PC-9 (cell line): ENCODE results near the gene AOPEP. TPM values are rescaled to one million over a fixed set of nuclear protein-coding genes. Genes with fewer than 3 reads are reported as not detected.

Experiments
- BruUV-seq: library from RNA; stranded (reverse); fragments of 400-500 nt; replicated peaks from 2 replicates; lab custom pipeline; 2021; lab: Mats Ljungman, UMichigan
- CTCF ChIA-PET: fragments of 300-600 bp; sonication (Branson Sonifier 250); formaldehyde crosslinking; loops from one replicate; lab custom pipeline; 2022; ENCODE audit warnings: antibody characterized with exemption; lab: Charles Lee
- POLR2A ChIA-PET: fragments of 300-600 bp; sonication (Branson Sonifier 250); formaldehyde crosslinking; loops from one replicate; lab custom pipeline; 2022; ENCODE audit warnings: antibody characterized with exemption; ENCODE audit not compliant: unreplicated experiment; lab: Charles Lee
- DNase-seq, 2 experiments: peaks; one replicate each; pipeline versions ENCODE4 v3.0.0 to v3.0.0-alpha.2; 2015 to 2022; ENCODE audit warnings: mixed read lengths in 1 of 2
- H2AFZ ChIP-seq: fragments of 200-600 bp; sonication (generic); 2 replicates; pipeline ENCODE4 v1.8.1; 2017; ENCODE audit warnings: antibody characterized with exemption
- H3F3A ChIP-seq: fragments of 200-600 bp; sonication (generic); 2 replicates; pipeline ENCODE4 v1.8.1; 2017; ENCODE audit warnings: antibody characterized with exemption, mild to moderate bottlenecking, low read depth; ENCODE audit not compliant: insufficient read depth
- H3K27ac ChIP-seq: fragments of 200-600 bp; sonication (generic); 2 replicates; pipeline ENCODE4 v1.6.1; 2016; ENCODE audit warnings: mixed run types
- H3K27me3 ChIP-seq: fragments of 200-600 bp; sonication (generic); 2 replicates; pipeline ENCODE4 v1.6.1; 2016; ENCODE audit warnings: low read depth, mixed run types; ENCODE audit not compliant: insufficient read depth
- H3K36me3 ChIP-seq: fragments of 200-600 bp; sonication (generic); 2 replicates; pipeline ENCODE4 v1.6.1; 2016; ENCODE audit warnings: low read depth, mixed run types
- H3K4me1 ChIP-seq: fragments of 200-600 bp; sonication (generic); replicated peaks from 2 replicates; pipeline ENCODE4 v1.6.1; 2016; ENCODE audit warnings: mixed run types; ENCODE audit not compliant: insufficient read depth
- H3K4me2 ChIP-seq: fragments of 200-600 bp; sonication (generic); 2 replicates; pipeline ENCODE4 v1.6.1; 2017; ENCODE audit warnings: mixed run types
- H3K4me3 ChIP-seq: fragments of 200-600 bp; sonication (generic); 2 replicates; pipeline ENCODE4 v1.6.1; 2016; ENCODE audit warnings: mixed run types
- H3K79me2 ChIP-seq: fragments of 200-600 bp; sonication (generic); 2 replicates; pipeline ENCODE4 v1.6.1; 2017; ENCODE audit warnings: low read depth, mixed run types
- H3K9me2 ChIP-seq: fragments of 200-600 bp; sonication (generic); 2 replicates; pipeline ENCODE4 v1.8.1; 2017; ENCODE audit warnings: mild to moderate bottlenecking; ENCODE audit not compliant: insufficient read depth
- H3K9me3 ChIP-seq: fragments of 200-600 bp; sonication (generic); 2 replicates; pipeline ENCODE4 v1.8.1; 2016; ENCODE audit warnings: low read depth; ENCODE audit not compliant: insufficient read depth
- H4K20me1 ChIP-seq: fragments of 200-600 bp; sonication (generic); 2 replicates; pipeline ENCODE4 v1.8.1; 2017; ENCODE audit not compliant: insufficient read depth
- CTCF ChIP-seq: fragments of 200-600 bp; sonication (generic); conservative IDR thresholded peaks from 2 replicates; pipeline ENCODE4 v1.6.1; 2017; ENCODE audit warnings: mixed run types, antibody characterized with exemption, mild to moderate bottlenecking, moderate library complexity
- EZH2 ChIP-seq: fragments of 200-600 bp; sonication (generic); IDR thresholded peaks from 2 replicates; pipeline ENCODE4 v1.8.0; 2017; ENCODE audit warnings: antibody characterized with exemption, low read depth
- intact Hi-C: fragments of 100-400 bp; cut with micrococcal nuclease; formaldehyde crosslinking; loops from one replicate; pipeline ENCODE4 v1.10.0; 2022; ENCODE audit not compliant: unreplicated experiment
- total RNA-seq: library from RNA; stranded (reverse); gene quantifications from 2 replicates; pipeline ENCODE4 v1.2.3, GENCODE V29; 2021

Gene AOPEP
- total RNA-seq, 1 experiment from 2014 or later = 90.0 TPM

- peaks cover 67% of the 10 kb centered on the region for H3F3A ChIP-seq
- TF ChIP-seq EZH2 (no peak), CTCF (peak; percentile 41; the same call in 1 of the 2 replicates)
- H3K4me1 ChIP-seq = peaks cover 36% of the 10 kb centered on the region
- H4K20me1 ChIP-seq = peaks cover 17% of the 10 kb centered on the region
- BruUV-seq = no TSS peak
- no peak overlapping the region for H3K27ac ChIP-seq
- intact Hi-C loops = no loop called here
- H3K4me3 ChIP-seq = no peak overlapping the region
- ChIA-PET CTCF (interaction anchor here (0.7 kb wide), 1 partner anchor 270 kb away, joined by 3 read pairs; no protein-coding TSS in a partner anchor), POLR2A (no interaction called here)
- H3K9me3 ChIP-seq = no peaks in the 10 kb centered on the region
- DNase-seq = peak; percentile 45 to 47
- no peaks in the 10 kb centered on the region for H3K27me3 ChIP-seq
- peaks cover 13% of the 10 kb centered on the region for H3K79me2 ChIP-seq
- H2AFZ ChIP-seq = no peak overlapping the region
- no peaks in the 10 kb centered on the region for H3K9me2 ChIP-seq
- peaks cover 13% of the 10 kb centered on the region for H3K36me3 ChIP-seq
- H3K4me2 ChIP-seq = no peak overlapping the region
These were observed 361.3 kb downstream of the AOPEP start for GRCh38 chr9:95087659-95088242.

- H3K4me3 ChIP-seq = no peak overlapping the region
- peaks cover 45% of the 10 kb centered on the region for H3K4me1 ChIP-seq
- H3K79me2 ChIP-seq = peaks cover 20% of the 10 kb centered on the region
- no peak overlapping the region for H2AFZ ChIP-seq
- peaks cover 17% of the 10 kb centered on the region for H4K20me1 ChIP-seq
- no peaks in the 10 kb centered on the region for H3K9me2 ChIP-seq
- no peak overlapping the region for H3K27ac ChIP-seq
- H3F3A ChIP-seq = peaks cover 73% of the 10 kb centered on the region
- H3K27me3 ChIP-seq = no peaks in the 10 kb centered on the region
- no peaks in the 10 kb centered on the region for H3K9me3 ChIP-seq
- TF ChIP-seq EZH2 (no peak), CTCF (no peak)
- ChIA-PET POLR2A (no interaction called here), CTCF (interaction anchor here (0.7 kb wide), 1 partner anchor 269 kb away, joined by 3 read pairs; no protein-coding TSS in a partner anchor)
- no peak overlapping the region for H3K4me2 ChIP-seq
- no peak for DNase-seq
- H3K36me3 ChIP-seq = peaks cover 12% of the 10 kb centered on the region
- no TSS peak for BruUV-seq
- intact Hi-C loops = no loop called here
These were observed 362.1 kb downstream of the AOPEP start for GRCh38 chr9:95088421-95089161.

GRCh38 chr9:95089257-95090022 lies 362.9 kb downstream of the AOPEP start:
- Histone ChIP-seq H3K4me2 (peak overlapping the region; percentile 72; the same call in 1 of the 2 replicates), H3K27ac (peak overlapping the region; percentile 88), H3K4me1 (peaks cover 47% of the 10 kb centered on the region), H4K20me1 (peaks cover 17% of the 10 kb centered on the region), H3K9me3 (no peaks in the 10 kb centered on the region), H3F3A (peaks cover 73% of the 10 kb centered on the region), H3K9me2 (no peaks in the 10 kb centered on the region), H3K79me2 (peaks cover 18% of the 10 kb centered on the region), H2AFZ (no peak overlapping the region), H3K4me3 (no peak overlapping the region), H3K27me3 (no peaks in the 10 kb centered on the region), H3K36me3 (peaks cover 4% of the 10 kb centered on the region)
- DNase-seq = no peak
- CTCF ChIA-PET = no interaction called here
- POLR2A ChIA-PET = interaction anchor here (0.8 kb wide), 1 partner anchor 176 kb away, joined by 3 read pairs; no protein-coding TSS in a partner anchor
- TF ChIP-seq EZH2 (no peak), CTCF (no peak)
- intact Hi-C loops = loop anchor here (5.0 kb wide), 1 partner anchor 72 kb away; no protein-coding TSS in a partner anchor
- BruUV-seq = no TSS peak
